ENCODE results near the gene KIF14.

DNA sequence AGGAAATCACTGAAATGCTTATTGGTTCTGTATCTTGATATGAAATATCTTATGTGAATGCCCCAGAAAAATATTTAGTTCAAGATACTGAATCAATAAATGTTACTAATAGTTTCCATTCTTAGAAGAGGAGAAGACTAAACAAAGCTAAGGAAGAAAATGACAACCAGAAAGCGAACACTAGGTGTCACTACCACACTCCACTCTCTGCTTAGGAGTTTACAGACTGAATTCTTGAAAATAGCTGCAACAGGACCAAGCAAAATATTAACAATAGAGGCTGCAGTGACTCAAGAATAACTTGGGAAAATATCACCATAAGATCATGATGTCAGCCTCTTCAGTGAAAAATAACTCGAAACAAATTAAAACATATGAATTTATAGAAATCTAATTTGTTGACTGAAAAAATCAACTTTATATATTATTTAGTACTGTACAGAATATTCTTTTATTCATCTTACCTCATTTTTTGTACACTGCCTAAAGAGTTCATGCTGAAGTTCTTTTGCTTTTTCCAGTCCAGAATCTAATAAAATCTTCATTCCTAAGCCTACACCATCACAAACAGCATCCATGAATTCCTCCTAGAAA lies 61.6 kb downstream of the KIF14 start:
- no peak for TF ChIP-seq EZH2 (IDR thresholded peaks at IDR 0.05; ENCODE audit: borderline replicate concordance)
- TF ChIP-seq, protein P1, sequence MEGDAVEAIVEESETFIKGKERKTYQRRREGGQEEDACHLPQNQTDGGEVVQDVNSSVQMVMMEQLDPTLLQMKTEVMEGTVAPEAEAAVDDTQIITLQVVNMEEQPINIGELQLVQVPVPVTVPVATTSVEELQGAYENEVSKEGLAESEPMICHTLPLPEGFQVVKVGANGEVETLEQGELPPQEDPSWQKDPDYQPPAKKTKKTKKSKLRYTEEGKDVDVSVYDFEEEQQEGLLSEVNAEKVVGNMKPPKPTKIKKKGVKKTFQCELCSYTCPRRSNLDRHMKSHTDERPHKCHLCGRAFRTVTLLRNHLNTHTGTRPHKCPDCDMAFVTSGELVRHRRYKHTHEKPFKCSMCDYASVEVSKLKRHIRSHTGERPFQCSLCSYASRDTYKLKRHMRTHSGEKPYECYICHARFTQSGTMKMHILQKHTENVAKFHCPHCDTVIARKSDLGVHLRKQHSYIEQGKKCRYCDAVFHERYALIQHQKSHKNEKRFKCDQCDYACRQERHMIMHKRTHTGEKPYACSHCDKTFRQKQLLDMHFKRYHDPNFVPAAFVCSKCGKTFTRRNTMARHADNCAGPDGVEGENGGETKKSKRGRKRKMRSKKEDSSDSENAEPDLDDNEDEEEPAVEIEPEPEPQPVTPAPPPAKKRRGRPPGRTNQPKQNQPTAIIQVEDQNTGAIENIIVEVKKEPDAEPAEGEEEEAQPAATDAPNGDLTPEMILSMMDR (IDR thresholded peaks at IDR 0.05; ENCODE audit: poor library complexity): peak; percentile 71

All from hepatocyte (in vitro differentiated cells).